CD4-positive, alpha-beta memory T cell (primary cell): ENCODE measurements around the gene CYP39A1. TPM values are rescaled to one million over a fixed set of nuclear protein-coding genes. Genes with fewer than 3 reads are reported as not detected.

Experiments
- CTCF ChIA-PET: fragments of 350-600 bp; sonication (Branson Sonifier 250); formaldehyde crosslinking; loops from one replicate; lab custom pipeline; 2021; ENCODE audit warnings: inconsistent platforms; ENCODE audit not compliant: partially characterized antibody; lab: Charles Lee
- POLR2A ChIA-PET: fragments of 350-600 bp; sonication (Branson Sonifier 250); formaldehyde crosslinking; loops from one replicate; lab custom pipeline; 2021; ENCODE audit not compliant: partially characterized antibody; lab: Charles Lee
- DNase-seq, 5 donors: peaks; one replicate each; pipeline versions ENCODE4 v3.0.0 to v3.0.0-alpha.2; 2020 to 2022; ENCODE audit warnings: mixed read lengths in 1 of 5
- H3K27ac ChIP-seq: one replicate; pipeline ENCODE4 v1.7.0; 2013; ENCODE audit warnings: low read depth, low read length
- H3K27me3 ChIP-seq: 2 replicates; pipeline ENCODE4 v1.7.0; 2013; ENCODE audit warnings: mild to moderate bottlenecking, low read length, moderate library complexity; ENCODE audit not compliant: insufficient read depth
- H3K36me3 ChIP-seq: 2 replicates; pipeline ENCODE4 v1.7.0; 2013; ENCODE audit warnings: mild to moderate bottlenecking, low read length, moderate library complexity; ENCODE audit not compliant: insufficient read depth
- H3K4me1 ChIP-seq: 2 replicates; pipeline ENCODE4 v1.7.0; 2013; ENCODE audit warnings: mild to moderate bottlenecking, low read length, moderate library complexity; ENCODE audit not compliant: insufficient read depth
- H3K4me3 ChIP-seq, 2 donors: one replicate each; pipeline ENCODE4 v1.7.0; 2013; ENCODE audit warnings: low read length in 2 of 2, mild to moderate bottlenecking in 1 of 2
- H3K9me3 ChIP-seq, 2 donors: one replicate each; pipeline ENCODE4 v1.7.0; 2013; ENCODE audit warnings: low read length in 2 of 2, control low read depth in 1 of 2; ENCODE audit not compliant: control insufficient read depth in 1 of 2
- H3K27ac Mint-ChIP-seq, 7 donors: one replicate each; pipeline ENCODE4 v1.8.0; 2020 to 2021; ENCODE audit warnings: mixed read lengths in 7 of 7, mild to moderate bottlenecking in 6 of 7, inconsistent platforms in 3 of 7, moderate library complexity in 3 of 7
- H3K27me3 Mint-ChIP-seq, 2 donors: one replicate each; pipeline ENCODE4 v1.8.0; 2020 to 2021; ENCODE audit warnings: mixed read lengths in 2 of 2
- H3K36me3 Mint-ChIP-seq, 2 donors: one replicate each; pipeline ENCODE4 v1.8.0; 2020 to 2021; ENCODE audit warnings: mixed read lengths in 2 of 2, inconsistent platforms in 1 of 2, mild to moderate bottlenecking in 1 of 2
- H3K4me1 Mint-ChIP-seq, 4 donors: one replicate each; pipeline ENCODE4 v1.8.0; 2020 to 2021; ENCODE audit warnings: mixed read lengths in 4 of 4, mild to moderate bottlenecking in 1 of 4
- H3K4me3 Mint-ChIP-seq, 8 donors: one replicate each; pipeline ENCODE4 v1.8.0; 2020 to 2021; ENCODE audit warnings: mixed read lengths in 8 of 8, mild to moderate bottlenecking in 7 of 8, moderate library complexity in 6 of 8, inconsistent platforms in 3 of 8
- H3K9me3 Mint-ChIP-seq, 8 donors: one replicate each; pipeline ENCODE4 v1.8.0; 2020 to 2021; ENCODE audit warnings: mixed read lengths in 8 of 8, mild to moderate bottlenecking in 5 of 8, inconsistent platforms in 3 of 8, moderate library complexity in 1 of 8
- intact Hi-C: fragments of 100-400 bp; cut with micrococcal nuclease; formaldehyde crosslinking; loops from one replicate; pipeline ENCODE4 v1.15.1; 2023
- polyA plus RNA-seq, 2 donors: library from polyadenylated mRNA; unstranded; fragments of 300-500 nt; fragmentation: Illumina TruSeq; gene quantifications; one replicate each; pipeline ENCODE4 v1.2.3, GENCODE V29; 2021
- total RNA-seq, 2 experiments: library from RNA; stranded (reverse); gene quantifications; one replicate each; pipeline ENCODE4 v1.2.3, GENCODE V29; 2021

The CYP39A1 gene
- total and polyA plus RNA-seq, 4 experiments from 2014 or later: not detected

DNA sequence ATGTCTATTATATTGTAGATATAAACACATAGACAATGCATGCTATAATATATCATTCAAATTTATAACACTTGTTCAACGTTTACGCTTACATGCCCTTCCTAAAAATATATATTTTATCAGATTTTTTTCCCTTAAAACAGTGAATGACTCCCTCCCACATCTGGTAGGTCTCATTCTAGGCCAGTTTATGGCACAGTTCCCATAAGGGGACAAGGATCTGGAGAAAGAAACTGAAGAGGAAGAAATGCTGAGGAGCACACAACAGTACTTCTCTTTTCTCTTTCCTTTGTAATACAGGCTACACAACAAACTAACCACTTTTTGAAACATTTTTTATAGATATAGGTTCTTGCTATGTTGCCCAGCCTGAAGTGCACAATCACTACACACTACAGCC, 112.8 kb downstream of the CYP39A1 start:
- DNase-seq: no peak
- intact Hi-C loops: no loop called here
- H3K27me3 Mint-ChIP-seq: peaks cover 8 to 13% of the 10 kb centered on the region in 2 donors
- Histone ChIP-seq H3K4me3 (no peak overlapping the region), H3K27me3 (no peaks in the 10 kb centered on the region), H3K36me3 (no peaks in the 10 kb centered on the region), H3K4me1 (no peaks in the 10 kb centered on the region), H3K27ac (no peak overlapping the region), H3K9me3 (no peaks in the 10 kb centered on the region)
- H3K27ac Mint-ChIP-seq: no peak overlapping the region
- CTCF ChIA-PET: no interaction called here
- H3K4me3 Mint-ChIP-seq: no peak overlapping the region
- no peaks in the 10 kb centered on the region for H3K4me1 Mint-ChIP-seq
- POLR2A ChIA-PET: no interaction called here
- H3K9me3 Mint-ChIP-seq: peaks cover 3 to 23% (median 11%) of the 10 kb centered on the region in 8 donors
- H3K36me3 Mint-ChIP-seq: no peaks in the 10 kb centered on the region

DNA sequence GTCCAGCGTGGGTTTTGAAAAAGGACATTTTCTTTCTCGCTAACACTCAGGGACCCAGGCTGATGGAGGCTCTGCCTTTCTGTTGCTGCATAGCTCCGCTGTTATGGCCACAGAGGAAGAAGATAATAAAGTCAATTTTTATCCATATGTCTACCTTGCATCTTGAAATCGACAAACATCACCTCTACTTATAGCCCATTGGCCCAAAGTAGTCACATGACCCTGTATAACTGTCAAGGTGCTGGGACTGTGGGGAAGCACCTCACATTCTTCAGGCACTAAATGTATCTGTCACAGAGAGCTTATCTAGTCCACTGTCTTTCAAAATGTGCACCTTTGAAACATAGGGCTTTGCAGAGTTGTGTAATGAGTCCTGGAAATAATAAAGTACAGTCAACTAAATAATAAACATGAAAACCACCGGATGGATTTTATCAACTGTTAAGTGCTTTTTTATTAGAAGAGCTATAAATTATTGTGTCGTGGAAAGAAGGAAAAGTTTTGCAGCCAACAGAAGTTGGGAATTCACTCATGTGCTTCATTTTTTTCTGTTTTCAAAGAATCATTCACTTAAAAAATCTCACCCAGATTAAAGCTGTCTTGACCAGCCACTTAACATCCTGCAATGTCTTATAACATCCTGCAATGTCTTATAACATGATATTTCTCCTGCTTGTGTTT, 113.7 kb downstream of the CYP39A1 start:
- no peak overlapping the region for H3K27ac Mint-ChIP-seq
- intact Hi-C loops: no loop called here
- H3K27me3 Mint-ChIP-seq: peaks cover 8 to 13% of the 10 kb centered on the region in 2 donors

DNA sequence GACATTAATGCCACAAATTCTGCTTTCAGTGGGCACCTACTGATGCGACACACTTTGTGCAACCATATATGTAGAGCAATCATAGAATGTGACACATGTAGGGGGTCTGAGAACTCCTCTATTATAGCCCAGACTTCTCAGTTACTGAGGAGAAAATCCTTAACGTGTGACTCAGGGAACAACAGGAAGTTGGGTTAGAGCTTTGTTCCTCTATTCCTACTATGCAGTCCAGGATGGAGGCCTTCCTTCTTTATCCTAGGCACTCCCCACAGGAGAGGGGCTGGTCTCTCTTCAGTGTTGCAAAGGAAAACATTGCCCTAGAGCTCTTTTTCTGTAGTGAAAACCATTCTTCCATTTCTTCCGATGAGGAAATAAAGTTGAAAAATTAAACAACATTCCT, 121.7 kb downstream of the CYP39A1 start:
- POLR2A ChIA-PET: no interaction called here
- no peak overlapping the region for H3K27ac Mint-ChIP-seq

More for the DNA sequence above, 113.7 kb downstream of the CYP39A1 start:
- ChIA-PET CTCF (no interaction called here), POLR2A (no interaction called here)
- Histone ChIP-seq H3K36me3 (no peaks in the 10 kb centered on the region), H3K27ac (no peak overlapping the region), H3K27me3 (no peaks in the 10 kb centered on the region), H3K9me3 (no peaks in the 10 kb centered on the region), H3K4me3 (no peak overlapping the region), H3K4me1 (no peaks in the 10 kb centered on the region)
- DNase-seq: no peak
- peaks cover 0 to 18% (median 7%) of the 10 kb centered on the region in 8 donors for H3K9me3 Mint-ChIP-seq
- H3K36me3 Mint-ChIP-seq: no peaks in the 10 kb centered on the region
- H3K4me3 Mint-ChIP-seq: no peak overlapping the region
- no peaks in the 10 kb centered on the region for H3K4me1 Mint-ChIP-seq

DNA sequence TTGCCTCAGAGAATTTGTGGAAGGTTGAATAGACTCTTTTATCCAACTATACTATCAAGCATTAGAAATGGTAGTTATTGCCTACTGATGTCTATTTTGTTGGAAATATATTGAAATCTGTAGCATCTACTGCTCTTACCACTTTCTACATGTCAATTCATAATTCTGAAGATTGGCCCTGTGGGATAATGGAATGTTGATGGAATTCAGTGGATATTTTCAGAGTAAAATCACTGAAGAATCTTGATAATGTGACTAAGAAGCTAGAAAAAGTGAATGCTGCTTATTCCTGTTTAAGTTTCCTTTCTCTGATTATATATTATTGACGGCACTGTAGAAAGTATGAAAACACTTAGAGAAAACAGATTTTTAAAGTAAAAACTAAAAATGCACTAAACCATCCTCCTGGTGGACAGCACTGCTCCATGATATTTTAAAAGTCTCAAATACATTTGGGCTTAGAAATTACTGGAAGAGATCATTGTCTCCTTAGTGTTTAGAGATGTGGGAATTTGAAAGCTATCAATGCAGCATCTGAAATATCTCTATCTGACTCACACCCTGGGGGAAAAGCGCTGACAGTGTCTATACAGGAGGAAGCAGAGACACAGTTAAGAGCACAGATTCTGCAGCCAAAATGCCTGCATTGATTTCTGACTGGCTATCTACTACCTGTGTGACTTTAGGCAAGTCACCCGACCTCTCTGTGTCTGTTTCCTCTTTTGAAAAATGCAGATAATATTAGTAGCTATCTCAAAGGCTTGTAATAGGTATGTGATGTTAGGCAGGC, 123.5 kb downstream of the CYP39A1 start:
- H3K27me3 ChIP-seq: no peaks in the 10 kb centered on the region
- POLR2A ChIA-PET: no interaction called here

More for the DNA sequence above, 121.7 kb downstream of the CYP39A1 start:
- no peak overlapping the region for H3K4me3 Mint-ChIP-seq
- Histone ChIP-seq H3K36me3 (no peaks in the 10 kb centered on the region), H3K9me3 (no peaks in the 10 kb centered on the region), H3K4me1 (no peaks in the 10 kb centered on the region), H3K27me3 (no peaks in the 10 kb centered on the region), H3K4me3 (no peak overlapping the region), H3K27ac (no peak overlapping the region)
- H3K36me3 Mint-ChIP-seq: no peaks in the 10 kb centered on the region
- peaks cover 0 to 6% (median 2%) of the 10 kb centered on the region in 8 donors for H3K9me3 Mint-ChIP-seq
- CTCF ChIA-PET: interaction anchor here (1.5 kb wide), 1 partner anchor 9 kb away, joined by 3 read pairs; no protein-coding TSS in a partner anchor
- no peak for DNase-seq
- no peaks in the 10 kb centered on the region for H3K4me1 Mint-ChIP-seq
- H3K27me3 Mint-ChIP-seq: peaks cover 11 to 28% of the 10 kb centered on the region in 2 donors
- intact Hi-C loops: no loop called here

DNA sequence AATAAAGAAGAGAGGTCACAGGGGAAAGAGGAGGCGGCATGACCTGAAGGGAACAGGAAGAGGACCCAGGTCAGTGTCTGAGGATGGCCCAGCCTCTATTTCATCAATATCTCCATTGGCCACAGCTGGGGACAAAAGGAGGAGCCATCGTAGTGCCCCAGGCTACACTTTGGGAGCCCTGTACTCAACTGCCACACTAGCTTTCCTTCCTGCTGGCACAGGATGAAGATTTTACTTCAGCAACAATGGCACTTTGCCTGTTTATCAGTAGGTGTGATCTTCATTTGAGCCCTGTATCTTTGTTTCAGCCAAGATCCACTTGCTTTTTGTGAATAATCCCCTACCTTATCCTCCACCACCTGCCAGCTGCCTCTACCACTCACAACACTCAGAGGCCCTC, 126.0 kb downstream of the CYP39A1 start:
- no peaks in the 10 kb centered on the region for H3K4me1 Mint-ChIP-seq
- no peak overlapping the region for H3K4me3 ChIP-seq
- peaks cover 0 to 6% (median 0%) of the 10 kb centered on the region in 8 donors for H3K9me3 Mint-ChIP-seq
- H3K4me3 Mint-ChIP-seq: no peak overlapping the region
- H3K27me3 Mint-ChIP-seq: peaks cover 16 to 27% of the 10 kb centered on the region in 2 donors
- CTCF ChIA-PET: interaction anchor here (2.1 kb wide), 1 partner anchor 9 kb away, joined by 6 read pairs; no protein-coding TSS in a partner anchor
- DNase-seq: no peak
- intact Hi-C loops: no loop called here
- H3K9me3 ChIP-seq: no peaks in the 10 kb centered on the region
- H3K36me3 ChIP-seq: no peaks in the 10 kb centered on the region
- H3K27ac Mint-ChIP-seq: no peak overlapping the region
- H3K4me1 ChIP-seq: no peaks in the 10 kb centered on the region
- no peak overlapping the region for H3K27ac ChIP-seq
- no peaks in the 10 kb centered on the region for H3K36me3 Mint-ChIP-seq
- POLR2A ChIA-PET: no interaction called here
- H3K27me3 ChIP-seq: no peaks in the 10 kb centered on the region

More for the DNA sequence above, 123.5 kb downstream of the CYP39A1 start:
- no peaks in the 10 kb centered on the region for H3K9me3 ChIP-seq
- H3K36me3 ChIP-seq: no peaks in the 10 kb centered on the region
- intact Hi-C loops: no loop called here
- no peak overlapping the region for H3K4me3 Mint-ChIP-seq
- H3K4me1 ChIP-seq: no peaks in the 10 kb centered on the region
- no peak overlapping the region for H3K27ac Mint-ChIP-seq
- CTCF ChIA-PET: no interaction called here
- H3K36me3 Mint-ChIP-seq: no peaks in the 10 kb centered on the region
- peaks cover 13 to 27% of the 10 kb centered on the region in 2 donors for H3K27me3 Mint-ChIP-seq
- H3K4me3 ChIP-seq: no peak overlapping the region
- peaks cover 0 to 3% (median 0%) of the 10 kb centered on the region in 8 donors for H3K9me3 Mint-ChIP-seq
- H3K4me1 Mint-ChIP-seq: no peaks in the 10 kb centered on the region
- DNase-seq: no peak
- H3K27ac ChIP-seq: no peak overlapping the region

DNA sequence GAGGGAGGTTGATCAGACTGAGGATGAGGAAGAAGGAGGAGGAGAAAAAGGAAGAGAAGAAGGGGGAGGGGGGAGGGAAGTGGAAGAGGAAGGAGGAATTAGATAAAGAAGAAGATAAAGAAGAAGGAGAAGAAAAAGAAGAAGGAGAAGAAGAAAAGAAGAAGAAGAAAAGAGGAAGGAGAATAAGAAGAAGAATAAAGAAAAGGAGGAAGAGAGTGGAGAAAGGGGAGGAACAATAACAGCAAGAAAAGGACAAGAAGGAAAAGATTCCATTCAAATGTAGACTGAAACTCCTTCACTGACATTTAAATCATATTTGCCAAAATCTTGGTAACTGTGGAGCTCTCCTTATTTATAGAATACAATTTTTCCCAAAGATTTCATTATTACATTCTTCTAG, 127.0 kb downstream of the CYP39A1 start:
- H3K36me3 ChIP-seq: no peaks in the 10 kb centered on the region
- Mint-ChIP-seq H3K27ac (peak overlapping the region in 1 of 7 donors; percentile 52), H3K27me3 (peaks cover 15 to 19% of the 10 kb centered on the region in 2 donors), H3K9me3 (peaks cover 0 to 6% (median 0%) of the 10 kb centered on the region in 8 donors), H3K36me3 (no peaks in the 10 kb centered on the region), H3K4me1 (no peaks in the 10 kb centered on the region), H3K4me3 (no peak overlapping the region)
- no peak for DNase-seq
- intact Hi-C loops: no loop called here
- POLR2A ChIA-PET: no interaction called here
- no peak overlapping the region for H3K27ac ChIP-seq
- H3K4me1 ChIP-seq: no peaks in the 10 kb centered on the region
- no peaks in the 10 kb centered on the region for H3K27me3 ChIP-seq
- H3K9me3 ChIP-seq: no peaks in the 10 kb centered on the region
- CTCF ChIA-PET: interaction anchor here (0.6 kb wide), 1 partner anchor 12 kb away, joined by 3 read pairs; no protein-coding TSS in a partner anchor
- H3K4me3 ChIP-seq: no peak overlapping the region

DNA sequence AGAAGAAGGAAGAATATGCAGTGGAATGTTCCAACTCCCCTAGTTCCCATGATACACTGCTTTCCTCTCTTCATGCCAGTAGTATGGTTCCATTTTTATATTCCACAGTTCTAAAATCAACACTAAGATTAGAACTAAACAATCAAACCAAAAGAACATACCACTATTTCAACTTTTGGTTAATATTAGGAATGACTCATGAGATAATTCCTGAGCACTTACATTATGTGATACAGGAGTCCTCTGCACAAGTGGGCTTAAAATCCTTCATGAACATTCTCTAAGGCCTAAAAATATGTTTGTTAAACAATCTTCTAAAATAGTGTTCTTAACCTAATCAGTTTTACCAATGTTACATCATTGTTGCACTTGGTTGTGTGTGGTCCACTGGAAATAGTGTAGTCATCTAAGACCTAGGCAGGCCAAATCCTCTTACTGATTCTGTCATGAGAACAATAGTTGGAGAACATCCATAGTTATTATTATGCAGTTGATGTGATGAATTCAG, 131.1 kb downstream of the CYP39A1 start:
- no peak overlapping the region for H3K4me3 ChIP-seq
- ChIA-PET POLR2A (no interaction called here), CTCF (interaction anchor here (1.3 kb wide), 1 partner anchor 9 kb away, joined by 3 read pairs; no protein-coding TSS in a partner anchor)
- intact Hi-C loops: no loop called here
- Mint-ChIP-seq H3K27me3 (peaks cover 5 to 6% of the 10 kb centered on the region in 2 donors), H3K36me3 (no peaks in the 10 kb centered on the region), H3K4me3 (no peak overlapping the region), H3K27ac (no peak overlapping the region), H3K4me1 (no peaks in the 10 kb centered on the region), H3K9me3 (peaks cover 0 to 3% (median 0%) of the 10 kb centered on the region in 8 donors)
- H3K27me3 ChIP-seq: no peaks in the 10 kb centered on the region
- no peaks in the 10 kb centered on the region for H3K4me1 ChIP-seq
- H3K36me3 ChIP-seq: no peaks in the 10 kb centered on the region
- H3K27ac ChIP-seq: no peak overlapping the region
- no peaks in the 10 kb centered on the region for H3K9me3 ChIP-seq
- no peak for DNase-seq
